Naive B cell (primary cell): Measurements from ENCODE around the gene ERGIC1. TPM values are rescaled to one million over a fixed set of nuclear protein-coding genes. Genes with fewer than 3 reads are reported as not detected.
"Not testable (repeated sequence)": the region's sequence is repeated elsewhere in the genome, so short reads cannot be mapped to it uniquely, and the experiment has no call there.

Source experiments
- ATAC-seq, 2 donors: fragments of 150-1000 bp; cut with Tn5 transposase; 2 replicates each; pipeline ENCODE4 v1.10.0; 2021; ENCODE audit warnings: low read depth in 2 of 2, mild to moderate bottlenecking in 2 of 2, moderate library complexity in 2 of 2
- DNase-seq: peaks from one replicate; pipeline ENCODE4 v3.0.0; 2022
- H3K27ac Mint-ChIP-seq, 6 donors: one replicate each; pipeline ENCODE4 v1.8.0; 2020 to 2022; ENCODE audit warnings: mild to moderate bottlenecking in 6 of 6, mixed read lengths in 6 of 6, moderate library complexity in 5 of 6, inconsistent platforms in 2 of 6
- H3K27me3 Mint-ChIP-seq, 3 donors: one replicate each; pipeline ENCODE4 v1.8.0; 2021 to 2022; ENCODE audit warnings: mixed read lengths in 3 of 3, mild to moderate bottlenecking in 1 of 3
- H3K36me3 Mint-ChIP-seq, 2 donors: one replicate each; pipeline ENCODE4 v1.8.0; 2020 to 2022; ENCODE audit warnings: mixed read lengths in 2 of 2, inconsistent platforms in 1 of 2, mild to moderate bottlenecking in 1 of 2
- H3K4me1 Mint-ChIP-seq, 3 donors: one replicate each; pipeline ENCODE4 v1.8.0; 2020 to 2022; ENCODE audit warnings: mixed read lengths in 3 of 3, inconsistent platforms in 1 of 3, mild to moderate bottlenecking in 1 of 3, moderate library complexity in 1 of 3
- H3K4me3 Mint-ChIP-seq, 8 donors: one replicate each; pipeline ENCODE4 v1.8.0; 2020 to 2022; ENCODE audit warnings: mild to moderate bottlenecking in 8 of 8, mixed read lengths in 8 of 8, moderate library complexity in 8 of 8, inconsistent platforms in 2 of 8
- H3K9me3 Mint-ChIP-seq, 7 donors: one replicate each; pipeline ENCODE4 v1.8.0; 2020 to 2022; ENCODE audit warnings: mixed read lengths in 7 of 7, mild to moderate bottlenecking in 5 of 7, inconsistent platforms in 2 of 7, moderate library complexity in 1 of 7
- polyA plus RNA-seq, 6 donors: library from polyadenylated mRNA; unstranded; fragments of 300-500 nt; fragmentation: Illumina TruSeq; gene quantifications; one replicate each; pipeline ENCODE4 v1.2.3, GENCODE V29; 2021; ENCODE audit warnings: low read depth in 6 of 6

Gene ERGIC1
- polyA plus RNA-seq, 6 donors from 2014 or later = 53.2 to 86.1 (median 64.4) TPM

- no peak overlapping the region for H3K4me3 Mint-ChIP-seq
- H3K27ac Mint-ChIP-seq = peak overlapping the region in 5 of 6 donors; percentile 70 to 94 (median 88)
- H3K4me1 Mint-ChIP-seq = peaks cover 53 to 78% (median 77%) of the 10 kb centered on the region in 3 donors
- peaks cover 0 to 18% of the 10 kb centered on the region in 2 donors for H3K36me3 Mint-ChIP-seq
- no peaks in the 10 kb centered on the region for H3K27me3 Mint-ChIP-seq
- H3K9me3 Mint-ChIP-seq = no peaks in the 10 kb centered on the region
- ATAC-seq = no peak
- DNase-seq = no peak
Observed at GRCh38 chr5:172858990-172859811, 25.1 kb downstream of the ERGIC1 start.

DNA sequence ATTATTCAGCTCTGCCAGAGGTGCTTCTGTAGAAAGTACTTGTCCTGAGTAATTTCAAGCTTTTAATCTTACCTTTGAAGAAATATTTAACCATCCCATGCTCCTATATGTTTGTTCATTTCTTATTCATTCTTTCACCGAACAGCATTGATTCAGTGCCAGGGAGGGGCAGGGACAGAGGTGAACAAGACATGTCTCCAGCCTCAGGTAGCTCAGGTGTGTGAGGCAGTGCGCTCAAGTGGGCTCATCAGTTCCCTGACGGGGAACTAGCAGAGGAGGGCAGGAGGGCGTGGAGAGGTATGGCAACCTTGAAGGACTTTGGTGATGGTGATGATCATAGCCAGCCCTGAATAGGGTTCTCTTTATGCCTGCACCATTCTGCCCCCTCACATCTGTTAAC lies 25.9 kb downstream of the ERGIC1 start:
- no peaks in the 10 kb centered on the region for H3K27me3 Mint-ChIP-seq
- no peaks in the 10 kb centered on the region for H3K9me3 Mint-ChIP-seq
- ATAC-seq = no peak
- peaks cover 53 to 74% (median 72%) of the 10 kb centered on the region in 3 donors for H3K4me1 Mint-ChIP-seq
- peaks cover 0 to 18% of the 10 kb centered on the region in 2 donors for H3K36me3 Mint-ChIP-seq
- H3K4me3 Mint-ChIP-seq = no peak overlapping the region
- no peak for DNase-seq
- peak overlapping the region in 5 of 6 donors; percentile 33 to 94 (median 88) for H3K27ac Mint-ChIP-seq

DNA sequence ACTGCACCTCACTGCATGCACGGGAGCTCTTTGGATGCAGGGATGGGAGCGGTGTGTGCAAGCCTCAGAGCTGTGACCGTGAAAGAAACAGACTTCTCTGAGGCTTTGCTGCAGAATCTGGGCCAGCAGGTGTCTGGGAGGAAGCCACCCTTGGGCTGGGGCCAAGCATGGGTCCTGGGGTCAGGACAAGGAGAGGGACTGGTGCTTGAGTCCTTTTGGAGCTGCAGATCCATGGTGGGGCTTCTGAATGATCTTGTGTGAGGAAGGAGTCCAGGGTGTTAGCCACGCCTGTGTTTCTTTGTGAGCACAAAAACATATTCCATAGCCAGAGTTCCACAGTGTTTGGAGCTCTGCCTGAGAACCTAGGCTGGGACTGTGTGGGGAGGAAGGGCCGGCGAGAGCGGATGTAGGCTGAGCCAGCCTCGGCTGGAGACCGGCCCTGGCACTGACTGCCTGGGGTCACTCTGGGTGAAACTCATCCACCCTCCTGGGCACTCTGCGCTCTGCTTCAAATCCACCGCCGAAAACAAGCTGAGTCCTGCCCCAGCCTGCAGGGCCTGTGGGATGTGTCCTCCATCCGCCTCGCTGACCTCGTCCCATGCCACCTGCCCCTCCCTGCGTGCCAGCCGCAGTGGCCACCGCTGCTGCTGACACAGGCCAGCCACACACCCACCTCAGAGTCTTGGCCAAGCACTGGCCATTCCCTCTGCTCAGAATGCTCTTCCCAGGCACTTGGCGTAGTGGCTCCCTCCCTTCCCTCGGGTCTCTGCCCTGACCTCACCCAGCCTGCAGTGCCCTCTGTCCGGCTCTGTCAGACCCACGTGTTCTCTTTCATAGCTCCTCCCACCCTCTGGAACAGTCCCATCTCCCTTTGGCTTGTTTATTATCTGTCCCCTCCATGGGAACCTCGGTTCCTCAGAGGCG lies 26.7 kb downstream of the ERGIC1 start:
- no peaks in the 10 kb centered on the region for H3K9me3 Mint-ChIP-seq
- DNase-seq (no peak), ATAC-seq (no peak)
- peaks cover 0 to 18% of the 10 kb centered on the region in 2 donors for H3K36me3 Mint-ChIP-seq
- no peaks in the 10 kb centered on the region for H3K27me3 Mint-ChIP-seq
- peaks cover 54 to 73% (median 70%) of the 10 kb centered on the region in 3 donors for H3K4me1 Mint-ChIP-seq
- peak overlapping the region in 5 of 6 donors; percentile 69 to 96 (median 90) for H3K27ac Mint-ChIP-seq
- H3K4me3 Mint-ChIP-seq = peak overlapping the region in 3 of 8 donors; percentile 7 to 52 (median 11)

DNA sequence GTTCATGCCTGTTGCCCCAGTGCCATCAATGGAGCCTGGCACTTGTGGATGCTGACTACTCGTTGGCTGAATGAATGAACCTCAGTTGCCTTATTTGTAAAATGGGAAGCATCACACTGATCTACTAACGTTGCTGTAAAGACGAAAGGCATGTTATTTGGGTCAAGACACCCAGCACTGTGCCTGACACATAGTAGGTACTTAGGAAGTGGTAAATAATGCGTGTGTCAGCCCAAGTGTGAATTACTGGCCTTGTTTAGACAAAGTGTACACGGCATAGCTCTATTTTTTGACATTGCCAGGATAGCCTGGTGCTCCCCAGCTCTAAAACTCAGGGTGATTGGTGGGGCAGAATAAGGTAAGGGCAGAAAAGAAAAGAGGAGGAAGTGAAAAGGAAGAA lies 27.4 kb downstream of the ERGIC1 start:
- peaks cover 0 to 13% of the 10 kb centered on the region in 2 donors for H3K36me3 Mint-ChIP-seq
- no peaks in the 10 kb centered on the region for H3K9me3 Mint-ChIP-seq
- DNase-seq (no peak), ATAC-seq (peak in 1 of 2 donors; percentile 50)
- peaks cover 50 to 73% (median 70%) of the 10 kb centered on the region in 3 donors for H3K4me1 Mint-ChIP-seq
- H3K27ac Mint-ChIP-seq = peak overlapping the region; percentile 69 to 97 (median 92)
- peak overlapping the region in 3 of 8 donors; percentile 6 to 52 (median 11) for H3K4me3 Mint-ChIP-seq
- no peaks in the 10 kb centered on the region for H3K27me3 Mint-ChIP-seq

DNA sequence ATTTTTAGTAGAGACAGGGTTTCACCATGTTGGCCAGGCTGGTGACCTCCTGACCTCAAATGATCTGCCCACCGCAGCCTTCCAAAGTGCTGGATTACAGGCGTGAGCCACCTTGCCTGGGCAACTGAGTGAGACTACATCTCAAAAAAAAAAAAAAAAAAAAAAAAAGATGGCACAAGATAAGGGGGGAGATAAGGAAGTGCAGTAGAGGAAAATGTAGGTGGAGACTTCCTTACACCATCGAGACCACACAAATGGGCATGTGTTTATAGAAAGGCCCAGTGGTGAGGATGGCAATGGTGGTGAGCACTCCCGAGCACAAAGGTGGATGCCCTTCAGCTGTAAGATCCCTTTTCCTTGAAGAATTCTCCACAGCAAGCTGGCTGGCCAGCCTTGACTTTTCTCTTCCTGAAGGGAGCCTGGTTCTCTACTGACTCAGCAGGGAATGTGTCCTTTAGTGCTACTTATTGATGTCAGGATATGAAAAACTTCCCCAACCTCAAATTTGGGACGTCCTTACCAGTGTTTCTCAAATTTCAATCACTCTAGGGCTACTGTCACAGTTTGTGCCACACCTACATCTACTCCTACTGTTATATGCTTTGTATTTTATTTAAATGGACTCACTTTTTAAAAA lies 28.2 kb downstream of the ERGIC1 start:
- Mint-ChIP-seq H3K27ac (peak overlapping the region in 5 of 6 donors; percentile 38 to 88 (median 74)), H3K9me3 (no peaks in the 10 kb centered on the region), H3K36me3 (peaks cover 0 to 13% of the 10 kb centered on the region in 2 donors), H3K27me3 (no peaks in the 10 kb centered on the region), H3K4me3 (peak overlapping the region in 1 of 8 donors; percentile 40), H3K4me1 (peaks cover 51 to 72% (median 70%) of the 10 kb centered on the region in 3 donors)
- DNase-seq (no peak), ATAC-seq (no peak)

DNA sequence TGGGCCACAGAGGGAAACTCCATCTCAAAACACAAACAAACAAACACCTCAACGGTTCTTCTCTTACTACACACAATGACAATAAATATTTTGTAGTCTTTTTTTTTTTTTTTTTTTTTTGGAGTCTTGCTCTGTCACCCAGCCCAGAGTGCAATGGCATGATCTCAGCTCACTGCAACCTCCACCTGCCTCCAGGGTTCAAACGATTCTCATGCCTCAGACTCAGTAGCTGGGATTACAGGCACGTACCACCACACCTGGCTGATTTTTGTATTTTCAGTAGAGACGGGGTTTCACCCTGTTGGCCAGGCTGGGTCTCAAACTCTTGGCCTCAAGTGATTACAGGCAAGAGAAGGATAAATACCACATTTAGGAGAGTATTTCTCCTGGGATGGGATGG lies 30.1 kb downstream of the ERGIC1 start:
- not testable (repeated sequence) for H3K9me3 Mint-ChIP-seq, H3K4me3 Mint-ChIP-seq, ATAC-seq, DNase-seq, H3K27me3 Mint-ChIP-seq, H3K36me3 Mint-ChIP-seq
- Mint-ChIP-seq H3K27ac (peak overlapping the region in 1 of 6 donors; percentile 65), H3K4me1 (peaks cover 58 to 63% (median 59%) of the 10 kb centered on the region in 3 donors)

DNA sequence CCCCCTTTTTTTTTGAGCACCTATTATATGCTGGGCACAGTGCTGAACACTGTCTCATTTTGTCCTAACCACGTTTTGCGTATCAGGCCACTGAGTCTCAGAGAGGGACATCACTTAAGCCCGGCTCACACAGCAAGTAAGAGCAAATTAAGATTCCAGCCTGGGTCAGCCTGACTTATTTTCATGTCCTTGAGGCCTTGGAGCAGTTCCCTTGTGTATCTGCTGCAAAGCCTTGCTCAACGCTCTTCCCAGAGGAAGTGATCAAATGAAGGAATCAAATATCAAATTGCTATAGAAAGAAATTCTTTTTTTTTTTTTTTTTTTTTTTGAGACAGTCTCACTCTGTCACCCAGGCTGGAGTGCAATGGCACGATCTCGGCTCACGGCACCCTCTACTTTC lies 30.7 kb downstream of the ERGIC1 start:
- Mint-ChIP-seq H3K9me3 (no peaks in the 10 kb centered on the region), H3K27ac (peak overlapping the region in 1 of 6 donors; percentile 57), H3K4me3 (no peak overlapping the region), H3K4me1 (peaks cover 56 to 57% (median 56%) of the 10 kb centered on the region in 3 donors), H3K27me3 (no peaks in the 10 kb centered on the region), H3K36me3 (peaks cover 0 to 5% of the 10 kb centered on the region in 2 donors)
- DNase-seq (no peak), ATAC-seq (no peak)

DNA sequence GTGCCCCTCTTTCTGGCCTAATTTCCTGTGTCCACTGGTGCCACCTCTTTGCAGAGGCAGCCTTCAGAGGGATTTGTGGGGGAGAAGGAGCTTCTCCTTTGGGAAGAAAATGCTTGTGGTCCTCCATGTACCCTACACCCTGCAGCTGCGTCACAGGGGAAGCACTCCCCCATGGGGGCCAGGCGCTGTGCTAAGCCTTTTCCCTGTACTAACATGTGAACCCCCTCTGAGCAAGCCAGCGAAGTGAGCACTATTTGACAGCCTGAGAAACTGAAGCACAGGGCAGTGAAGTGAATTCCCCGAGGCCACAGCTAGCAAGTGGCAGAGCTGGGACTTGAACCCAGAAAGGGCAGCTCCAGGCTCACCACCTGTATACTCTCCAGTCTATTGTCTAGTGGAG lies 32.3 kb downstream of the ERGIC1 start:
- H3K4me3 Mint-ChIP-seq = peak overlapping the region in 1 of 8 donors; percentile 55
- peak overlapping the region in 3 of 6 donors; percentile 47 to 62 (median 48) for H3K27ac Mint-ChIP-seq
- H3K27me3 Mint-ChIP-seq = no peaks in the 10 kb centered on the region
- DNase-seq (no peak), ATAC-seq (no peak)
- H3K36me3 Mint-ChIP-seq = peaks cover 0 to 3% of the 10 kb centered on the region in 2 donors
- peaks cover 40 to 41% (median 41%) of the 10 kb centered on the region in 3 donors for H3K4me1 Mint-ChIP-seq
- no peaks in the 10 kb centered on the region for H3K9me3 Mint-ChIP-seq

- ATAC-seq = peak; percentile 32 to 53
- Mint-ChIP-seq H3K36me3 (no peaks in the 10 kb centered on the region), H3K4me3 (peak overlapping the region in 1 of 8 donors; percentile 55), H3K27ac (peak overlapping the region in 4 of 6 donors; percentile 28 to 48 (median 40)), H3K4me1 (peaks cover 35 to 37% (median 35%) of the 10 kb centered on the region in 3 donors), H3K27me3 (no peaks in the 10 kb centered on the region), H3K9me3 (no peaks in the 10 kb centered on the region)
- DNase-seq = no peak
Observed at GRCh38 chr5:172866802-172867748, 33.0 kb downstream of the ERGIC1 start.

DNA sequence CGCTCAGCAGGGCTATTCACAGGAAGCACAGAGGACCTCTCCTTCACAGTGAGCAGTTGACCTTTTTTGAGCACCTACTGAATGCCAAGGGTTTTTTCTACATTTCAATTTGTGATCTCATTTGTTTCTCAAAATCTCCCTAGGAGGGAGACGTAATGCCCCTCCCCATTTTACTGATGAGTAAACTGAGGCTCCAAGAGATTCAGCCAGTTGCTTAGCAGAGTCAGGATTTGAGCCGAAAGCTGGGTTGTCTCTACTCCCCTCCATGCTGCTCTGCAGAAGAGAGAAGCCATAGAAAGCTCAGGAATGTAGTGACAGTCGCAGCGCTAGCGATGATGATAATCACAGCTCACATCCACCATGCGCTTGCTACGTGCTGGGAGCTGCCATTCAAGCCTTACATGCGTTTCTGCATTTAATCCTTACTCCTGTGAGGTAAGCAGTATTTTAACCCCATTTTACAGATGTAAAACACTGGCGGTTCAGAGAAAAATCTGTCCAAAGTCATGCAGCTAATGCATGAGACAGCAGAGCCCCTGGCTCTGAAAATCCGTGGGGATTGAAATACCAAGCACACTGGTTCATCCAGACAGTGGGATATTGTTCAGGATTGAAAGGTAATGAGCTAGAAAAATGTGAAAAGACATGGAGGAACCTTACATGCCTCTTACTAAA lies 33.8 kb downstream of the ERGIC1 start:
- Mint-ChIP-seq H3K27ac (peak overlapping the region in 2 of 6 donors; percentile 77 to 82), H3K4me1 (peaks cover 27 to 32% (median 28%) of the 10 kb centered on the region in 3 donors), H3K9me3 (no peaks in the 10 kb centered on the region), H3K4me3 (peak overlapping the region in 1 of 8 donors; percentile 31), H3K36me3 (no peaks in the 10 kb centered on the region), H3K27me3 (no peaks in the 10 kb centered on the region)
- ATAC-seq (no peak), DNase-seq (no peak)

DNA sequence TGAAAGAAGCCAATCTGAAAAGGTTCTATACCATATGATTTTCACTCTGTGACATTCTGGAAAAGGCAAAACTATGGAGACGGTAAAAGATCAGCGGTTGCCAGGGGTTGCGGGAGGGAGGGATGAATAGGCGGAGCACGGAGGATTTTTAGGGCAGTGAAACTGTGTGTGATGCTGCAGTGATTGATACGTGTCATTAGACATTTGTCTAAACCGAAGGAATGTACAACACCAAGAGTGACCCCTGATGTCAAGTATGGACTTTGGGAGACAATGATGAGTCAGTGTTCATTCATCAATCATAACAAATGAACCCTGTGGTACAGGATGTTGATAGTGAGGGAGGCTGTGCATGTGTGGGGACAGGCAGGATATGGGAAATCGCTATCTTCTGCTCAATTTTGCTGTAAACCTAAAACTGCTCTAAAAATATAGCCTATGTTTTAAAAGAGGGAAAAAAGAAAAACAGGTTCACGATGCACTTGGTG lies 34.4 kb downstream of the ERGIC1 start:
- no peaks in the 10 kb centered on the region for H3K27me3 Mint-ChIP-seq
- peak overlapping the region in 7 of 8 donors; percentile 9 to 50 (median 28) for H3K4me3 Mint-ChIP-seq
- no peak for ATAC-seq
- H3K36me3 Mint-ChIP-seq = no peaks in the 10 kb centered on the region
- no peak for DNase-seq
- H3K4me1 Mint-ChIP-seq = peaks cover 21 to 37% (median 22%) of the 10 kb centered on the region in 3 donors
- peak overlapping the region in 3 of 6 donors; percentile 71 to 82 (median 77) for H3K27ac Mint-ChIP-seq
- H3K9me3 Mint-ChIP-seq = no peaks in the 10 kb centered on the region
